WTC11 (cell line): ENCODE results near the gene RTF1. TPM values are rescaled to one million over a fixed set of nuclear protein-coding genes. Genes with fewer than 3 reads are reported as not detected.
A peak's percentile ranks its signal among the peaks of the same experiment; 100 is the strongest.

Source experiments
- ATAC-seq: fragments of 200-7000 bp; cut with Tn5 transposase; 2 replicates; pipeline ENCODE4 v1.10.0; 2021; ENCODE audit warnings: mild to moderate bottlenecking, moderate library complexity
- CTCF ChIA-PET: fragments of 300-600 bp; sonication (Branson Sonifier 250); formaldehyde crosslinking; loops from one replicate; lab custom pipeline; 2021; ENCODE audit warnings: antibody characterized with exemption; lab: Charles Lee
- POLR2A ChIA-PET: fragments of 350-600 bp; sonication (Branson Sonifier 250); formaldehyde crosslinking; loops from one replicate; lab custom pipeline; 2021; ENCODE audit warnings: antibody characterized with exemption; lab: Charles Lee
- DNase-seq: peaks from one replicate; pipeline ENCODE4 v3.0.0; 2021; ENCODE audit warnings: low spot score
- H3K27ac Mint-ChIP-seq: 2 replicates; pipeline ENCODE4 v1.8.0; 2021; ENCODE audit warnings: mixed read lengths
- H3K27me3 Mint-ChIP-seq: 2 replicates; pipeline ENCODE4 v1.8.0; 2021; ENCODE audit warnings: low read depth, mild to moderate bottlenecking, moderate library complexity, mixed read lengths
- H3K36me3 Mint-ChIP-seq: 2 replicates; pipeline ENCODE4 v1.8.0; 2021; ENCODE audit warnings: mixed read lengths
- H3K4me1 Mint-ChIP-seq: 2 replicates; pipeline ENCODE4 v1.8.0; 2022; ENCODE audit warnings: mixed read lengths
- H3K4me3 Mint-ChIP-seq: 2 replicates; pipeline ENCODE4 v1.8.0; 2021; ENCODE audit warnings: mild to moderate bottlenecking, moderate library complexity, mixed read lengths
- H3K9me3 Mint-ChIP-seq: 2 replicates; pipeline ENCODE4 v1.8.0; 2021; ENCODE audit warnings: mixed read lengths
- E2F1 ChIP-seq: sonication (generic); formaldehyde crosslinking; IDR thresholded peaks from 2 replicates; pipeline ENCODE4 v1.8.0; 2022; ENCODE audit warnings: mild to moderate bottlenecking, missing genetic modification reagents
- E2F5 ChIP-seq: sonication (generic); formaldehyde crosslinking; IDR thresholded peaks from 2 replicates; pipeline ENCODE4 v1.8.1; 2022; ENCODE audit warnings: mild to moderate bottlenecking, moderate library complexity, missing genetic modification reagents
- FOXJ3 ChIP-seq: sonication (generic); formaldehyde crosslinking; IDR thresholded peaks from 2 replicates; pipeline ENCODE4 v1.9.0; 2021; ENCODE audit warnings: missing genetic modification reagents, mild to moderate bottlenecking, borderline replicate concordance
- FOXP1 ChIP-seq: sonication (generic); formaldehyde crosslinking; IDR thresholded peaks from 2 replicates; pipeline ENCODE4 v1.8.0; 2022; ENCODE audit warnings: missing genetic modification reagents, mild to moderate bottlenecking, moderate library complexity, borderline replicate concordance
- FOXP4 ChIP-seq: sonication (generic); formaldehyde crosslinking; IDR thresholded peaks from 2 replicates; pipeline ENCODE4 v1.8.0; 2022; ENCODE audit warnings: mild to moderate bottlenecking, missing genetic modification reagents
- MYBL2 ChIP-seq: sonication (generic); formaldehyde crosslinking; IDR thresholded peaks from 2 replicates; pipeline ENCODE4 v1.8.1; 2023; ENCODE audit warnings: mild to moderate bottlenecking, moderate library complexity, missing genetic modification reagents
- NR2C2 ChIP-seq: sonication (generic); formaldehyde crosslinking; IDR thresholded peaks from 2 replicates; pipeline ENCODE4 v1.8.0; 2022; ENCODE audit warnings: mild to moderate bottlenecking, missing genetic modification reagents
- PRDM15 ChIP-seq: sonication (generic); formaldehyde crosslinking; IDR thresholded peaks from 2 replicates; pipeline ENCODE4 v1.8.0; 2022; ENCODE audit warnings: missing genetic modification reagents
- SMAD3 ChIP-seq: sonication (generic); formaldehyde crosslinking; IDR thresholded peaks from 2 replicates; pipeline ENCODE4 v1.8.0; 2022; ENCODE audit warnings: missing genetic modification reagents, mild to moderate bottlenecking, borderline replicate concordance
- TEAD1 ChIP-seq: sonication (generic); formaldehyde crosslinking; IDR thresholded peaks from 2 replicates; pipeline ENCODE4 v1.8.0; 2022; ENCODE audit warnings: mild to moderate bottlenecking, missing genetic modification reagents
- ZNF416 ChIP-seq: fragments of 250-450 bp; sonication (Bioruptor Pico); IDR thresholded peaks from 2 replicates; pipeline ENCODE4 v1.9.0; 2021; ENCODE audit warnings: mild to moderate bottlenecking, inconsistent platforms
- total RNA-seq: library from RNA; stranded (reverse); gene quantifications from 3 replicates; pipeline ENCODE4 v1.2.3, GENCODE V29; 2021
- TF ChIP-seq, protein P1 (sequence below): sonication (generic); formaldehyde crosslinking; IDR thresholded peaks from 2 replicates; pipeline ENCODE4 v1.8.0; 2023; ENCODE audit warnings: mild to moderate bottlenecking, missing genetic modification reagents
- TF ChIP-seq, protein P2 (sequence below): sonication (generic); formaldehyde crosslinking; IDR thresholded peaks from 2 replicates; pipeline ENCODE4 v1.8.0; 2022; ENCODE audit warnings: mild to moderate bottlenecking, missing genetic modification reagents

Gene RTF1
- total RNA-seq, 1 experiment from 2014 or later: 52.3 TPM

- POLR2A ChIA-PET: interaction anchor here (1.3 kb wide), 1 partner anchor 66 kb away, joined by 5 read pairs; no protein-coding TSS in a partner anchor
- ATAC-seq (peak; percentile 47), DNase-seq (no peak)
- Mint-ChIP-seq H3K9me3 (no peaks in the 10 kb centered on the region), H3K27me3 (peaks cover 100% of the 10 kb centered on the region), H3K27ac (no peak overlapping the region), H3K4me3 (peak overlapping the region; percentile 61), H3K36me3 (no peaks in the 10 kb centered on the region), H3K4me1 (peaks cover 13% of the 10 kb centered on the region)
- TF ChIP-seq FOXP1 (CRISPR knock-in tag) (0 out of 2 replicates have a peak, but pooled peaks have one; percentile 21), E2F5 (CRISPR knock-in tag) (no peak), MYBL2 (no peak), ZNF416 (CRISPR knock-in tag) (0 out of 2 replicates have a peak, but pooled peaks have one; percentile 7), SMAD3 (CRISPR knock-in tag) (no peak), FOXP4 (CRISPR knock-in tag) (0 out of 2 replicates have a peak, but pooled peaks have one; percentile 4), FOXJ3 (CRISPR knock-in tag) (no peak)
- CTCF ChIA-PET: interaction anchor here (1.2 to 1.8 kb wide), 5 partner anchors 9 to 56 kb away, joined by 3 to 11 read pairs (median 6); partner anchors contain the start of genes ITPKA and LTK
Measured at GRCh38 chr15:41501931-41502794, 85.3 kb downstream of the RTF1 start.

- Mint-ChIP-seq H3K4me1 (peaks cover 13% of the 10 kb centered on the region), H3K9me3 (no peaks in the 10 kb centered on the region), H3K36me3 (no peaks in the 10 kb centered on the region), H3K27ac (no peak overlapping the region), H3K4me3 (peak overlapping the region; percentile 61), H3K27me3 (peaks cover 100% of the 10 kb centered on the region)
- ATAC-seq: peak; percentile 55
- DNase-seq: peak; percentile 66
- TF ChIP-seq PRDM15 (CRISPR knock-in tag): 0 out of 2 replicates have a peak, but pooled peaks have one; percentile 5
- TF ChIP-seq, protein P1, sequence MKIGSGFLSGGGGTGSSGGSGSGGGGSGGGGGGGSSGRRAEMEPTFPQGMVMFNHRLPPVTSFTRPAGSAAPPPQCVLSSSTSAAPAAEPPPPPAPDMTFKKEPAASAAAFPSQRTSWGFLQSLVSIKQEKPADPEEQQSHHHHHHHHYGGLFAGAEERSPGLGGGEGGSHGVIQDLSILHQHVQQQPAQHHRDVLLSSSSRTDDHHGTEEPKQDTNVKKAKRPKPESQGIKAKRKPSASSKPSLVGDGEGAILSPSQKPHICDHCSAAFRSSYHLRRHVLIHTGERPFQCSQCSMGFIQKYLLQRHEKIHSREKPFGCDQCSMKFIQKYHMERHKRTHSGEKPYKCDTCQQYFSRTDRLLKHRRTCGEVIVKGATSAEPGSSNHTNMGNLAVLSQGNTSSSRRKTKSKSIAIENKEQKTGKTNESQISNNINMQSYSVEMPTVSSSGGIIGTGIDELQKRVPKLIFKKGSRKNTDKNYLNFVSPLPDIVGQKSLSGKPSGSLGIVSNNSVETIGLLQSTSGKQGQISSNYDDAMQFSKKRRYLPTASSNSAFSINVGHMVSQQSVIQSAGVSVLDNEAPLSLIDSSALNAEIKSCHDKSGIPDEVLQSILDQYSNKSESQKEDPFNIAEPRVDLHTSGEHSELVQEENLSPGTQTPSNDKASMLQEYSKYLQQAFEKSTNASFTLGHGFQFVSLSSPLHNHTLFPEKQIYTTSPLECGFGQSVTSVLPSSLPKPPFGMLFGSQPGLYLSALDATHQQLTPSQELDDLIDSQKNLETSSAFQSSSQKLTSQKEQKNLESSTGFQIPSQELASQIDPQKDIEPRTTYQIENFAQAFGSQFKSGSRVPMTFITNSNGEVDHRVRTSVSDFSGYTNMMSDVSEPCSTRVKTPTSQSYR (CRISPR knock-in tag): 0 out of 2 replicates have a peak, but pooled peaks have one; percentile 72
- TF ChIP-seq, protein P2, sequence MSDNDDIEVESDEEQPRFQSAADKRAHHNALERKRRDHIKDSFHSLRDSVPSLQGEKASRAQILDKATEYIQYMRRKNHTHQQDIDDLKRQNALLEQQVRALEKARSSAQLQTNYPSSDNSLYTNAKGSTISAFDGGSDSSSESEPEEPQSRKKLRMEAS (CRISPR knock-in tag): peak; percentile 35; the same call in 1 of the 2 replicates
- no peak for TF ChIP-seq TEAD1 (CRISPR knock-in tag)
- TF ChIP-seq NR2C2 (CRISPR knock-in tag): 0 out of 2 replicates have a peak, but pooled peaks have one; percentile 32
- TF ChIP-seq E2F1 (CRISPR knock-in tag): no peak
- CTCF ChIA-PET: interaction anchor here (1.6 kb wide), 1 partner anchor 10 kb away, joined by 11 read pairs; the partner anchor contains the start of gene ITPKA
- POLR2A ChIA-PET: no interaction called here
Measured at GRCh38 chr15:41502795-41503668, 86.1 kb downstream of the RTF1 start.
